DND-41 (cell line): Measurements from ENCODE around the gene LIG1.

ENCODE experiments used
- EZH2 ChIP-seq: IDR thresholded peaks from 3 replicates; pipeline ENCODE4 v1.6.1; 2012; ENCODE audit warnings: borderline replicate concordance, low read depth, mild to moderate bottlenecking, moderate library complexity, low read length, inconsistent platforms; ENCODE audit not compliant: severe bottlenecking
- TF ChIP-seq, protein P1 (sequence below): IDR thresholded peaks from 2 replicates; pipeline ENCODE4 v1.5.1; 2012; ENCODE audit warnings: borderline replicate concordance, low read length, moderate library complexity, mild to moderate bottlenecking; ENCODE audit not compliant: poor library complexity, severe bottlenecking; ENCODE audit errors: extremely low read depth

- TF ChIP-seq EZH2, result no peak
- TF ChIP-seq, protein P1, sequence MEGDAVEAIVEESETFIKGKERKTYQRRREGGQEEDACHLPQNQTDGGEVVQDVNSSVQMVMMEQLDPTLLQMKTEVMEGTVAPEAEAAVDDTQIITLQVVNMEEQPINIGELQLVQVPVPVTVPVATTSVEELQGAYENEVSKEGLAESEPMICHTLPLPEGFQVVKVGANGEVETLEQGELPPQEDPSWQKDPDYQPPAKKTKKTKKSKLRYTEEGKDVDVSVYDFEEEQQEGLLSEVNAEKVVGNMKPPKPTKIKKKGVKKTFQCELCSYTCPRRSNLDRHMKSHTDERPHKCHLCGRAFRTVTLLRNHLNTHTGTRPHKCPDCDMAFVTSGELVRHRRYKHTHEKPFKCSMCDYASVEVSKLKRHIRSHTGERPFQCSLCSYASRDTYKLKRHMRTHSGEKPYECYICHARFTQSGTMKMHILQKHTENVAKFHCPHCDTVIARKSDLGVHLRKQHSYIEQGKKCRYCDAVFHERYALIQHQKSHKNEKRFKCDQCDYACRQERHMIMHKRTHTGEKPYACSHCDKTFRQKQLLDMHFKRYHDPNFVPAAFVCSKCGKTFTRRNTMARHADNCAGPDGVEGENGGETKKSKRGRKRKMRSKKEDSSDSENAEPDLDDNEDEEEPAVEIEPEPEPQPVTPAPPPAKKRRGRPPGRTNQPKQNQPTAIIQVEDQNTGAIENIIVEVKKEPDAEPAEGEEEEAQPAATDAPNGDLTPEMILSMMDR, result no peak
Observed at GRCh38 chr19:48190885-48191284, 20.7 kb upstream of the LIG1 start.
